PC-3 (cell line): Measurements from ENCODE around the gene PFAS. TPM values are rescaled to one million over a fixed set of nuclear protein-coding genes. Genes with fewer than 3 reads are reported as not detected.

Experiments used
- ATAC-seq: fragments of 200-7000 bp; cut with Tn5 transposase; 2 replicates; pipeline ENCODE4 v1.9.1; 2020; ENCODE audit warnings: mild to moderate bottlenecking, moderate library complexity
- BruUV-seq: library from RNA; stranded (reverse); fragments of 400-500 nt; replicated peaks from 2 replicates; lab custom pipeline; 2021; lab: Mats Ljungman, UMichigan
- CTCF ChIA-PET: fragments of 300-600 bp; sonication (Branson Sonifier 250); formaldehyde crosslinking; loops from one replicate; lab custom pipeline; 2022; ENCODE audit warnings: antibody characterized with exemption; lab: Charles Lee
- POLR2A ChIA-PET: fragments of 300-600 bp; sonication (Branson Sonifier 250); formaldehyde crosslinking; loops from one replicate; lab custom pipeline; 2022; ENCODE audit warnings: antibody characterized with exemption; ENCODE audit not compliant: unreplicated experiment; lab: Charles Lee
- DNase-seq: peaks from one replicate; pipeline ENCODE4 v3.0.0-alpha.2; 2015
- H2AFZ ChIP-seq: fragments of 300-600 bp; sonication (generic); 2 replicates; pipeline ENCODE4 v1.6.0; 2016; ENCODE audit warnings: antibody characterized with exemption, low read length
- H3F3A ChIP-seq: fragments of 300-600 bp; sonication (generic); one replicate; pipeline ENCODE4 v1.6.0; 2017; ENCODE audit warnings: antibody characterized with exemption, low read length, control low read depth, mild to moderate bottlenecking; ENCODE audit not compliant: unreplicated experiment
- H3K27ac ChIP-seq: fragments of 300-600 bp; sonication (generic); 2 replicates; pipeline ENCODE4 v1.5.1; 2016; ENCODE audit warnings: mild to moderate bottlenecking, low read length
- H3K27me3 ChIP-seq: fragments of 300-600 bp; sonication (generic); 2 replicates; pipeline ENCODE4 v1.6.1; 2016; ENCODE audit warnings: low read length, mixed read lengths
- H3K36me3 ChIP-seq: fragments of 300-600 bp; sonication (generic); 2 replicates; pipeline ENCODE4 v1.6.1; 2016; ENCODE audit warnings: low read depth, mixed run types, low read length, mixed read lengths
- H3K4me1 ChIP-seq: fragments of 300-600 bp; sonication (generic); 2 replicates; pipeline ENCODE4 v1.5.1; 2016; ENCODE audit warnings: low read length; ENCODE audit not compliant: insufficient read depth
- H3K4me2 ChIP-seq: fragments of 300-600 bp; sonication (generic); 2 replicates; pipeline ENCODE4 v1.6.0; 2016; ENCODE audit warnings: low read length
- H3K4me3 ChIP-seq: fragments of 300-600 bp; sonication (generic); 2 replicates; pipeline ENCODE4 v1.5.1; 2016; ENCODE audit warnings: mild to moderate bottlenecking, low read length, mixed read lengths
- H3K79me2 ChIP-seq: fragments of 300-600 bp; sonication (generic); 2 replicates; pipeline ENCODE4 v1.6.1; 2017; ENCODE audit warnings: low read length, mixed read lengths
- H3K9ac ChIP-seq: fragments of 300-600 bp; sonication (generic); 2 replicates; pipeline ENCODE4 v1.6.0; 2016; ENCODE audit warnings: mild to moderate bottlenecking, low read length
- H3K9me2 ChIP-seq: fragments of 300-600 bp; sonication (generic); replicated peaks from 2 replicates; pipeline ENCODE4 v1.6.1; 2016; ENCODE audit warnings: mixed run types, low read length, mixed read lengths
- H3K9me3 ChIP-seq: fragments of 300-600 bp; sonication (generic); 2 replicates; pipeline ENCODE4 v1.6.1; 2016; ENCODE audit warnings: low read length, mixed read lengths
- H4K20me1 ChIP-seq: fragments of 300-600 bp; sonication (generic); 2 replicates; pipeline ENCODE4 v1.6.1; 2016; ENCODE audit warnings: low read length, mixed read lengths
- CTCF ChIP-seq: fragments of 300-600 bp; sonication (generic); conservative IDR thresholded peaks from 2 replicates; pipeline ENCODE4 v1.5.1; 2017; ENCODE audit warnings: antibody characterized with exemption, low read depth, mild to moderate bottlenecking, low read length
- EZH2 ChIP-seq: fragments of 300-600 bp; sonication (generic); IDR thresholded peaks from one replicate; pipeline ENCODE4 v1.6.1; 2017; ENCODE audit warnings: antibody characterized with exemption, mild to moderate bottlenecking, low read length; ENCODE audit not compliant: unreplicated experiment
- EZH2phosphoT487 ChIP-seq: fragments of 300-600 bp; sonication (generic); IDR thresholded peaks from 2 replicates; pipeline ENCODE4 v1.6.1; 2018; ENCODE audit warnings: mild to moderate bottlenecking, antibody characterized with exemption, low read length, borderline replicate concordance
- intact Hi-C: fragments of 100-400 bp; cut with micrococcal nuclease; formaldehyde crosslinking; loops from 2 replicates; pipeline ENCODE4 v1.9.0; 2023
- total RNA-seq: library from RNA; depleted of rRNA; stranded (reverse); fragments of >200 nt; gene quantifications from 2 replicates; pipeline ENCODE4 v1.2.3, GENCODE V29; 2014

Gene PFAS
- total RNA-seq, 1 experiment from 2014 or later, result 29.0 TPM

GRCh38 chr17:8273884-8274444, 24.9 kb downstream of the PFAS start:
- H3K79me2 ChIP-seq, result no peaks in the 10 kb centered on the region
- BruUV-seq, result no TSS peak
- intact Hi-C loops, result no loop called here
- no peak overlapping the region for H3K9ac ChIP-seq
- ATAC-seq (no peak), DNase-seq (no peak)
- H3K4me2 ChIP-seq, result no peak overlapping the region
- CTCF ChIA-PET, result no interaction called here
- H3K9me2 ChIP-seq, result no peaks in the 10 kb centered on the region
- no peaks in the 10 kb centered on the region for H4K20me1 ChIP-seq
- H3K4me3 ChIP-seq, result no peak overlapping the region
- POLR2A ChIA-PET, result no interaction called here
- no peaks in the 10 kb centered on the region for H3F3A ChIP-seq
- no peaks in the 10 kb centered on the region for H3K27me3 ChIP-seq
- no peaks in the 10 kb centered on the region for H3K9me3 ChIP-seq
- no peak overlapping the region for H3K27ac ChIP-seq
- H3K36me3 ChIP-seq, result no peaks in the 10 kb centered on the region; the same call in 1 of the 2 replicates
- H2AFZ ChIP-seq, result no peak overlapping the region
- no peak for TF ChIP-seq CTCF
- no peak for TF ChIP-seq EZH2phosphoT487
- no peak for TF ChIP-seq EZH2
- H3K4me1 ChIP-seq, result no peaks in the 10 kb centered on the region

GRCh38 chr17:8274816-8275215, 25.7 kb downstream of the PFAS start:
- no peaks in the 10 kb centered on the region for H3K79me2 ChIP-seq

More at GRCh38 chr17:8274816-8275215, 25.7 kb downstream of the PFAS start:
- no peaks in the 10 kb centered on the region for H4K20me1 ChIP-seq
- POLR2A ChIA-PET, result no interaction called here
- H3K9me3 ChIP-seq, result no peaks in the 10 kb centered on the region
- no peaks in the 10 kb centered on the region for H3F3A ChIP-seq
- H3K4me2 ChIP-seq, result no peak overlapping the region
- H3K9me2 ChIP-seq, result no peaks in the 10 kb centered on the region
- ATAC-seq, result no peak
- H2AFZ ChIP-seq, result no peak overlapping the region
- H3K4me1 ChIP-seq, result no peaks in the 10 kb centered on the region
- H3K36me3 ChIP-seq, result no peaks in the 10 kb centered on the region
- no TSS peak for BruUV-seq
- no peaks in the 10 kb centered on the region for H3K27me3 ChIP-seq
- H3K4me3 ChIP-seq, result no peak overlapping the region
- no peak for DNase-seq
- H3K9ac ChIP-seq, result no peak overlapping the region
- no peak overlapping the region for H3K27ac ChIP-seq
- CTCF ChIA-PET, result no interaction called here
- TF ChIP-seq EZH2phosphoT487 (no peak), EZH2 (no peak), CTCF (no peak)
- intact Hi-C loops, result no loop called here
